HG02610 (cell line): ENCODE data around the gene SLC9A9.
A peak's percentile ranks its signal among the peaks of the same experiment; 100 is the strongest.

Source experiments
- ATAC-seq: cut with Tn5 transposase; IDR thresholded peaks from one replicate; pipeline ENCODE4 v1.9.1; 2021; ENCODE audit warnings: mild to moderate bottlenecking, moderate library complexity; ENCODE audit not compliant: unreplicated experiment

The SLC9A9 gene

DNA sequence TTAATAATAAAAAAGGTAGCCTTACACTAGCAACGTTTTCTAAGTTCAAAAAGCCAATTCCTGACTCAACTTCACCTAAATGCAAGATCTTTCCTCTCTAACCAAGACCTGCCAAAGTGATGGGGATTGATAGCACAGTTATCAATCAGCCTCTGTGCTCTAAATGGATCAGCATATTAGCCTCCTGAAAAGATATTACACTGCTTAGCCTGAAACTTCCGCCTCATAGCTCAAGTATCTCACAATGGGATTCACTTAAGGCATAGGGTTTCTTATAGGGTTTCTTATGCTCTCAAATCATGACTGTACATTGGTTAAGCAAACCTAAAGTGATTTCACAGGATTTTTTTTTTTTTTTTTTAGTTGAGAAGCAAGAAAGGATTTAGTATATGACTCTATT is 436 bp upstream of the SLC9A9 start:
- ATAC-seq: peak; percentile 5

DNA sequence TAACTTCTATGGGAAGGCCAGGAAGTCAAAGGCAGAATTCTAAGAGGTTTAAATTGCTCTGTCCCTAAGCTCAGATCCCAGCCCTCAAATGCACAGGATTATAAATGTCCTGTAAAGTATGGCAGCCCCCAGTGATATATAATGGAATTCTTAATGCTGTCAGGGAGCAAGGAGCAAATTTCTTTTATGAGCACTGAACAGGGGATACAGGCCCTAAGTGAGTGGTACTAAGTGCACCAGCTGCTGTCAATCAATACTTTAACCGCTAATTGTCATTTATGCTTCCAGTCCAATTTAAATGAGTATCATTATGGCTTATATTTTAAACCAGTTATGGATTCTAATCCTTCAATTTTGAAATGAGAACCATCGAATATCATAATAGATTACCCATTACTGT is 4.7 kb downstream of the SLC9A9 start:
- no peak for ATAC-seq

DNA sequence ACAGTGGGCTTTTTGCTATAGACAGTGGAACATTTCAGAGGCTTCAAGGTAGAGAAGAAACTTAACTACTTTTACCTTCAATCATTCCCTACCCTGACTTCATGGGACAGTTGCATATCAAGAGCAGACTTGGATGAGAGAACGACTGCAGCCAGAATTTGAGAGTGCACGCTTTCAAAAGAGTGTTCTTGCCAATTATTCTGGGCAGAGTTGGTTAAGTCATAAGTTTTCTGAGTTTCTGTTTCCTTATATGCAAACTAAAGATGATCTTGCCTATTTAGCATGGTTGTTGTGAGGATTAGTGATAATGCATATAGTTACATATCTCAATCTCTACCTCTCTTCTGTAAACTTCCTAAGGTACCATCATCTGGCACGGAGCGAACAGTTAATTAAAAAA is 7.6 kb downstream of the SLC9A9 start:
- no peak for ATAC-seq

DNA sequence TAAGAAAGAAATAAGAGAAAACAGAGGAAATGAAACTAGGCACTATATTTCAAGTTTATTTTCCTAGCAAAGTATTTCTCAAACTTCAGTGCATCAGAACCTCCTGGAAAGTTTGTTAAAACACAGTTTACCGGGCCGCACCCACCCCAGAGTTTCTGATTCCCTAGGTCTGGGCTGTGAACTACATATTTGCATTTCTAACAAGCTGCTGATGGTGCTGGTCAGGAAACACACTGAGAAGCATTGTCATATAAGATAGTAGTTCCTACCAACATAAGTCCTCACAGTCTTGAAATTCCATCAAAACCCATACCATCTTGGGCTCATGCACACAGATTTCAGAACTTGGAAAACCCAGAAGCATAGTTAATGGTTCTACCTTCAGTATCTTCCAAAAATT is 8.3 kb downstream of the SLC9A9 start:
- ATAC-seq: no peak

DNA sequence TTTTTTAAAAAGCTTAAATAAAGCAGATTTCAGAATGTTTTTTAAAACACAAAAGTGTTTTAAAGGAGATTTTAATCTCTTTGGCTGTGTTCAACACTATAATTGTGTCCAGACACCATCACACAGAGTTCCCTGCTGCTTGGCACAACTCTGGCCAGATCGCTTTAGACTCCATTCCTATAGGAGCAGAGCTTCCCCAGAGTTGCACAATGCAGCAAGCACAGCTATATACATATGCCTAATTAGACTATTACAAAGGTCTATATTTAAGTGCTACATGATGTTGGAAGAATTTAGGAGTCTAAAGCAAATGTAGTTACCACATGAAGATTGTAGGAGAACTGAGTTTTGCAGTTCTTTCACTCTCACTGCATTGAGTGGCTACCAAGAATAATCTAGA is 11.2 kb downstream of the SLC9A9 start:
- no peak for ATAC-seq

DNA sequence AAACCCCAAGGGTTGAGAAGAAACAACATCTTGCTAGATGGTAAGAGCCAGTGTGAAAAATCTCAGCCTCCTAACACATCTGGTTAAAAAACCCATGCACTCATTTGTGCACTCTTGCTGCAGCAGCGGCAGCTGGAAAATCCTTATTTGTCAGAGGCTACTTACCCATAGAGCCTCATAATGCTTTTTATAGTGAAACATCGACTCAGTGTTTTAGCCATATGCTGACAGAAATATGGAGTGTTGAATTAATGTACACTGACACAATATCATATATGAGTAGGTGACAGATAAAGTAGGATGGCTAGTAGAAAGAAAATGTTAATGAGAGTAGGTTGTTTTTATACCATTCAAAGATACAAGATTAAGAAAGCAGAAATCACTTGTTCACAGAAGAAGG is 13.0 kb downstream of the SLC9A9 start:
- ATAC-seq: no peak

DNA sequence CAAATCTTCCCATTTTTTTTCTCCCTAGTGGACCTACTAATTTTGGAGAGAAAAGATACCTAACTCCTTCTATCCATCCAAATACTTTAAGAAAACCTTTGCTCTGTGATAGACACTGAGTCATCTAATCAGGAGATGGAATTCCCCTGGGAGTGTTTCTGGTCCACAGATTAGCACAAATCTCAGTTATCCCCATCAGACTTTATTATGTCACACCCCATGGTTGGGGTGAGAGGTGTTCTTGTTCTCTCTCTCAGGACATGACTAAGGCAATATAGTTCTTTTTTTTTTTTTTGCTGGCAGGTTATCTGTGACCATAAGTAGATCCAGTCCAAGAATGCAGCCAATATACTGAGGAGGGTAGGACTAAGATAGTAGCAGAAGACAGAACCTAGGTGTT is 15.8 kb downstream of the SLC9A9 start:
- peak; percentile 72 for ATAC-seq

DNA sequence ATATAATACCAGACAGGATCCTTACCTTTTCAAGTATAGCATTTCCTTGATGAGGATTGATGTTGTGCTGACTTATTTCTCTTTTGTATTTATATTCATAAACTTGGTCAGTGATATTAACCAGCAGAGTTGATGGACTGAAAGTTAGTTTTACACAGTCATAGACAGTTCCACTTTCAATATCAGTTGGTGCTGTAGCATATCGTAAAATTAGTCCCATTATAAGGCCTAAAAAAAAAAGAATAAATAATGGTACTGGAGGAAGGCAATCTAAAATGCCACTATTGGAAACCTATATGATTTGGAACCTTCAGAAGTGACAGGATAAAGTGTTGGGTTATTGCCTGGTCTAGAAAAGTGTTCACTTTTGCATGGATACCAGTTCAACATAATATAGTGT is 16.3 kb downstream of the SLC9A9 start:
- ATAC-seq: peak; percentile 81

DNA sequence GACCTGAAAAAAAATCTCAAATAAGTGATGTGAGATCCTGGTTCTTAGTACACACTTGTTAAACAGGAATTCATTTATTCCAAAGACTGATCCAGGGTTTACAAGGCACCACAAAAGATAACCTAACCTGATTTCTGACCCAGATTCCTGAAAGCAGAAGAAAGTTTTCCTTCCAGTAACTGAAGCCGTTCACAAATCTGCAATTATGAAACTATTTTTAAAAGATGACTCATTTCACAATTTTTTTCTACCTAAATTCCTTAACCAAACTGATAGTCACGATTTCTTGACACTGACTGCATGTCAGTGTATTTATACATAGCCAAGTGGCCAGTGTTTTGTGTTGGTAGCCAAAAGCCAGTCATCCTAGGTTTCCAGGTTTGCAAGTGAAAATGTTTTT is 17.1 kb downstream of the SLC9A9 start:
- ATAC-seq: peak; percentile 38

DNA sequence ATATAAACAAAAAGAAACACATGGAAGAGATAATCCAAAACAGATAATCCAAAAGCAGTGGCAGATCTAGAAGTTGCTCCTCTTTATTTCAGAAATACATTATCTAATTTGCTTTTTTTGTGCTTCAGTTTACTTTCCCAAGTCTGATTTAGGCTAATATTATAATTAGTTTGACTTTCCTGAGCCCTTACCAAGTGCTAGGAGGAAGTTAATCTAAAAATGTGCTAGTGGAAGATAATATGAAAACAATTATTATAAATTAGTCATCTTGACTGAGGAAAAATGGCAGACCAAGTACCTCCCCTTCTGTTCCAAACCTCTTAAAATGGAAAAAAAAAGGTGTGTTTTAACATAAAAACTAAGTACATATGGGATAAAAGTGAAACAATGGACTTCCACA is 17.5 kb downstream of the SLC9A9 start:
- no peak for ATAC-seq

DNA sequence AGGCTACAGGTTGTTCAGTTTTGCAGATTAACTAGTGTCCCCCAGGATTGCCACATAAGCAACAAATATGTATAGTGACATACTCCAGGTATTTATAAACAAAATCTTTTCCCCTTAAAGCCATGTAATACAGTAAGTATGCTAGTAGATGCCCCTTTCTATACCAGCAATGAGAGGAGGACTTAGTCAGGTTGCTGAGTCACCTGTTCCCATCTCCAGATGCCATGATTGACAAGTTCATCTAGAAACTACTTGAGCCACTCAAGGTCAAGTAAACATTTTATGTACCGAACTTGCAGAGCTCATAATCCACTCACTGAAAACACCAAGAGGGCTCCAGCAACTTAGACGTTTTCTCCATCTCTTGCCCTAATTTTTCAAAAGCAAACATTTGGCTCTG is 18.2 kb downstream of the SLC9A9 start:
- no peak for ATAC-seq

DNA sequence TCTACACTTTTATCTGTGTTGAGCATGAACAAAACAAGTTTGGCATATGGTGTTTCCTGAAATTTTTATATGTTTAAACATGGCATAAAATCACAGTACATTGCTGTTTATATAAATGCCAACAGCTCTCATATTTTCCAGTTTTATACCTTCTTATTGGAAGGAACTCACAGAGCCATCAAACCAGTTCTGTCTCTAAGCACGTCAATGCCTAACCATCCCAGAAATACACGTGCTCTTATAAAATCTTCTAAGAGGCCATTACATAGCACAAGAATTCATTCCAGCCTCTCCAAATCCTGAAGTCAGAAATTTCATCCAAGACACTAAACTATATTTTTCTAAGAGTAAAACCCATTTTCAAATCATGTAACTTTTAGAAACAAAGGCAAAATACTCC is 20.8 kb downstream of the SLC9A9 start:
- ATAC-seq: no peak

DNA sequence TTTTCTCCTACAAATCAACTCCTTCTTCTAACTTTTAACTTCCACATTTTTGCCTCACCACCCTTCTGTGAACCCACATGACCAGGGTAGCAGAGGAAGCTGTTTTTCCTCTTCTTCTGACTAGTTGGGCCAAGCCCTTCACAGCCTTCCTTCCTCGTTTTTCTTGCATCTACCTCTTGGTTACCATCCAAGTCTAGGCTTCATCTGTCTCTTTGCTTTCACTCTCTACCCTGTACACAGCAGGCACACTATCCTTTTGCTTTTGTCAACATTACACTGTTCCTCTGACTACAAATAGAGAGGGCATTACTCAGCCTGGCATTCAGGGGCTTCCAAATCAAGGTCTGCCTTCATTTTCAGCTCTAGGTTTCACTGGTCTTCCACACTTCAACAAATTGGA is 22.0 kb downstream of the SLC9A9 start:
- no peak for ATAC-seq

DNA sequence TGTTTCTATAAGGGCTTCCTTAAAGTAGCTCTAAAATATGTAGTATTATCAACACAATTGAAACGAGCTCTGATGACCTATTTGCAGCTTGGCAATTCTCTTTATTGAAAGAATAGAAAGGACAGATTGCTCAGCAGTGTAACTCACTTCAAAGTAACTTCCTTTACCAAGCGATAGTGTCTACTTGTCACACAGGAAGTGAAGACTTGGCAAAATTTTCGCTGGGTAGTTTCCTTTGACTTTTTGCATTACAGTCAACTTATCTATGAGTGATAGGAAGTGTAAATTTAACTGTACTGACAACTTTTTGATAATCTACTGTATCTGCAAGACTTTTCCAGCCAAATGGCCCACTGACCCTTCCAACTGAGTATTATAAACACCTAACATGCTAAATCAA is 22.8 kb downstream of the SLC9A9 start:
- ATAC-seq: peak; percentile 66

DNA sequence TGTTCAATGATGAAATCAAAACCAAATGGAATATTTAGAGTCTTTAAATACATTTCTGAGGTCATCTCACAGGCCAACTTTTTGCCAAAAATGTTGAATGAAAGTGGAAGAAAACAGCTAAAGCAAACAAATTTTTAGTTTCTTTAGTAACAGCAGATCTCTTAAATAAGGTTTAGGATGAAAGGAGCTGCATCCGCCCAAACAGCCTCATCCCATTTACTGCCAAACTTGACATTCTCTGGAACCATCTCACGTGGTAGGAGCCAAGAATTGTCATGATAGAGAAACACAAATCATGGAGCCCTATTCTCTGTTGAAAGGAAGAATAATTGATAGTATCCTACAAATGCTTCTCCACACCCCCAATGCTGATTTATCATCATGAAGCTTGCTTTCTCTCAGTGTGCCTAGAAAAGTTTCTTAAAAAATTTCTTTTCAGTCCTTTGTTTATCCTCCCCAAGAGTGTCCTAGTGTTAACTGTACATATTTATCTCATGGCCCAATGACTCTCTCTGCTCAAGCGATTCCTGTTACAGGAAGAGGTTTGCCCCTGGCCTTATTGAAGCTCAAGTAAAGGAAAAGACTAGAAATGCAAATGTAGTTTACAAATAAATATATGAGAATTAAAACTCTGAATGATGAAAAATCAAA is 23.4 kb downstream of the SLC9A9 start:
- peak; percentile 42 for ATAC-seq

DNA sequence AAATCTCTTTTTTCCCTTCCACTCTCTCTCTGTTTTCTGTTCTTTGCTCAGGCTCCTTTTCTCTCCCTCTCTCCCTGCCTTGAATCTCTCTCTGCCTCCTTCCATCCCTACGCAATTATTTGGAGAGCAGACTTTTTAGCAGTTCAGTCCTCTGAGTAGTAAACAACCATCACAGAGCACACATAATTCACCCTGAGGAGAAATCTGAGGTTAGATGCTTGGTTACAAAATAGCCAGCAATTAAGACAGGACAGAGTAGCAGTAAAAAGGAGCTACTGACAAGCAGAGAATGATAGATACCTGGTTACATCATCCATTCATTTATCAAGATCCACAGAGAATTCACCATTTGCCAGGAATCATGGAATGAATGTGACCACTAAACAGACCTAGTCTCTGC is 25.5 kb downstream of the SLC9A9 start:
- ATAC-seq: no peak

DNA sequence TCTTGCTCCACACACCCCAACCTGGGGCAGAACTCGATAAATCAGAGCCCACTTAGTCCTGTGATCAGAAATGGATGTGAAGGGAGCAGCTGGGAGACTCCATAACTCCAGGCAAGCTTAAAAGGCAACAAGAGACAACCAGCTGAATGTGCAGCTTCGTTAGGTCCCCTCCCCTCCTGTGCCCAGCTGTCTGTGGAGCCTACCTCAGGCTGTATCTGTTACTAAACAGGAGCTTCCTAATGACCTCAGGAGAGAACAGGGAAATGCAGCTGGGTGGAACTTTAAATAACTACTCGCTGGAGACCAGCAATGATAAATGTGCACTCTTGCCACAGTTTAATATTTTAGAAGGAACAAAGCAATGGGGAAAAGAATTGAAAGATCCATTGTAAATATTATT is 25.9 kb downstream of the SLC9A9 start:
- ATAC-seq: no peak

DNA sequence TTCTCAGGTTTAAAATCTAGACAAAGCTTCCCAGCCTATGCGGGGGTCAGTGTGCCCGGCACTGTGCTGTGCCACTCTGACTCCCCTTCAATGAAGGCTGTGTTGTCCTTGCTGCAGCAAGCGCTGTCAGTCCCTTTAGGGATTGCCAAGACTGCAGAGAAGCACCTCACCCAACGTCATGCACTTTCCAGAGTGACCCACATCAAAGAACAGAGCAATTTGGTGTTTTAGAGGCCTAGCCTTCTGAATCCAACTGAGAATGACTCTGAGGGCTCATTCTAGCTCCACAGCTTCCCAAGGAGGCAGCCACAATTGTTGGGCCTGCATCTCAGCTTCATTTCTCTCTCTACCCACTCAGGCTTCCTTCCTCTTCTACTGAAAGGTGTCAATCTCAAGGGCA is 26.4 kb downstream of the SLC9A9 start:
- no peak for ATAC-seq

DNA sequence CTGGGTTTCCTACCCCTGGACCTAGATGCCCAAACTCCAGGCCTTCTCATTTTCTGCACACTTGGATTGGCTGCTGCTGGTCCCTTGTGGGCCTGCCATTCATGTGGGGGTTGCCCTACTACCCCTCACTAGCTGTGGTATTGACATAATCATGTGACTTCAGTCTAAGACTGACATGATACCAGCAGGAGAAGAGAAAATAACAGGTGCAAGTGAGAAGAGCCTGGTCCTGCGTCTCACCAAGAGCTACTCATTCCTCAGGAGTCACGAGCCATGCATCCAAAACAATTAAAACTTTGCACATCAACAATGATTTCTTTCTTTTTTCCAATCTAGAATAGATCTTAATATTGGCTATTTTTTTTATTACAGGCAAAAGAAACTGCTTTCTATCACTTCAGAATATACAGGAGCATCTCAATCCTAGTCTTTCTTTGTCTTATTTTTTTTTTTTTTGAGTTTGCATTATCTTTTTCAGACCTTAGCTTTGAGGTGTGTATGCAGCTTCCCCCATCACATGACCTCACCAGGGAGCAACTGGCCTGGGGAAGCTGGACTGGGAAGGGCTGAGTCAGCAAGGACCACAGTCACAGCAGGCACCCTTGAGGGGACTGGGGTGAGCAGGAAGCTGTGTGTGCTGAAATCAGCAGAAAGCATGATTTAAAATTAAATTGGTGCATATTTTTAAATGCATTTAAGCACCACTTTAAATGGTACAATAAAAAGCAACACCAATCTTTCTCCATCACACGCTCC is 27.6 kb downstream of the SLC9A9 start:
- ATAC-seq: no peak

DNA sequence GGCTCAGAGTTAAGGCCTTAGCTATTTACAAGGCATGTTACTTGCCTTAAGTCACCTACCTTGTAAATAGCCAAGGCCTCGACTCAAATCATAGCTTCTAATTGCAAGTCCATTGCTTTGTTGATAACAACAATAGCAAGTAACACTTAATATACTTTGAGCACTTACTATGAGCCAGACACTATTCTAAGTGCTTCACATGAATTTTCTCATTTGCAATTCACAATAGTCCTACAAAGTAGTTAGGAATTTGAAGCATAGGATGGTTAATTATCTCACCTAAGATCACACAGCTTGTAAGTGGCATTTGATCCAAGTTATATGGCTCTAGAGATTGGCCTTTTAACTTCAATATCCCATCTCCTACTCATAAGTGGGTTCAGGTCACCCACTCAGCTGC is 28.4 kb downstream of the SLC9A9 start:
- ATAC-seq: no peak

DNA sequence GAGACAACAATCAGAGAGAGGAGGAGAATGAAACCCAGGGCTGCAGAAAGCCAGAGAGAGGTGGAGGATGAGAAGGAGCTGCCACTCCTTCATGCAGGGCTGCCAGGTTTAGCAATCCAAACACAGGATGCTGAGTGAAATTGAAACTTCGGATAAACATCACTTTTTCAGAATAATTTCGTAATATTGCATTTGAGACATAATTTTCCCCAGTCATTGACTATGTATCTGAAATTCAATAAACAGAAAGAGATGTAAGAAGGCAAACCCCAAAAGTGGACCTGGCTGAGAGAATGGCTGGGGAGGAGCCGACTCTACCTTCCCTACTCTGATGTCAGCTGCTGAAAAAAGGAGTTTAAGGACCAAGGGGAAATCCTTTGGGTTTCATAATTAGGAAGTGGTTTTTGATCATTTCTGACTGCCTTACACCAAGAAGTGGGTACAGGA is 33.8 kb downstream of the SLC9A9 start:
- peak; percentile 73 for ATAC-seq

DNA sequence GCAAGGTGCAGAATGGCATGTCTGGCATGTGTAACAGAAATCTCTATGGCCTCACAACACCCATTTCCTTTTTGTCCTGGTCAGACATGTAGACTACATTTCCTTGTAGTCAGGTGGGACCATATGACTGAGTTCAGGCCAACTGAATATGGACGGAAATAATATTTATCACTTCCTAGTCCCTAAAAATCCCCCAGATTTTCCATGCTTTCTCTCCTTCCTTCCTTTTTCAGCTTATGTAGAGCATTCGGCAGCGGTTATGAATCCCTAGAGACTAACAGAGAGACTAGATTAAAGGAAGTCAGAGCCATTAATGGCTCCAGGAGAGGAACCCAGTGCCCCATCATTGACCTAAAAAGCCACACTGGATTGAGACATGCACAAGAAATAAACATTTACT is 35.8 kb downstream of the SLC9A9 start:
- no peak for ATAC-seq

DNA sequence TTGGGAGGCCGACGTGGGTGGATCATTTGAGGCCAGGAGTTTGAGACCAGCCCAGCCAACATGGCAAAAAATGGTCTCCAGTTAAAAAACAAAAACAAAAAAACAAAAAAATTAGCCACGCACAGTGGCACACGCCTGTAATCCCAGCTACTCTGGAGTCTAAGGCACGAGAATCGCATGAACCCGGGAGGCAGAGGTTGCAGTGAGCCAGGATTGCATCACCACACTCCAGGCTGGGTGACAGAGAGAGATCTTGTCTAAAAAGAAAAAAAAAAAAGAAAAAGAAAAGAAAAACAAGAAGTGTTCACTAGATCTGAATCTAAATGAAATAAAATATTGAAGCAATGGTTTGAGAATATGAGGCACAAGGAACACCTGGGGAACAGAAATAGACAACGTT is 36.7 kb downstream of the SLC9A9 start:
- no peak for ATAC-seq
